NB4 (cell line): ENCODE measurements around the gene VPS39.

ENCODE experiments used
- DNase-seq: peaks from one replicate; pipeline ENCODE4 v3.0.0; 2010; ENCODE audit warnings: low read depth
- H3K4me3 ChIP-seq: one replicate; pipeline ENCODE4 v1.5.1; 2011; ENCODE audit warnings: mild to moderate bottlenecking, low read depth, low read length, moderate library complexity
- MYC ChIP-seq: IDR thresholded peaks from 2 replicates; pipeline ENCODE4 v1.6.1; 2011; ENCODE audit warnings: low read depth, low read length
- POLR2A ChIP-seq: IDR thresholded peaks from 2 replicates; pipeline ENCODE4 v1.6.1; 2011; ENCODE audit warnings: mild to moderate bottlenecking; ENCODE audit not compliant: insufficient read length; ENCODE audit errors: extremely low read depth
- TF ChIP-seq, protein P1 (sequence below): IDR thresholded peaks from one replicate; pipeline ENCODE4 v1.5.1; 2012; ENCODE audit warnings: low read depth, low read length
- TF ChIP-seq, protein P2 (sequence below): IDR thresholded peaks from 2 replicates; pipeline ENCODE4 v1.6.1; 2011; ENCODE audit warnings: low read depth, low read length

Gene VPS39

DNA sequence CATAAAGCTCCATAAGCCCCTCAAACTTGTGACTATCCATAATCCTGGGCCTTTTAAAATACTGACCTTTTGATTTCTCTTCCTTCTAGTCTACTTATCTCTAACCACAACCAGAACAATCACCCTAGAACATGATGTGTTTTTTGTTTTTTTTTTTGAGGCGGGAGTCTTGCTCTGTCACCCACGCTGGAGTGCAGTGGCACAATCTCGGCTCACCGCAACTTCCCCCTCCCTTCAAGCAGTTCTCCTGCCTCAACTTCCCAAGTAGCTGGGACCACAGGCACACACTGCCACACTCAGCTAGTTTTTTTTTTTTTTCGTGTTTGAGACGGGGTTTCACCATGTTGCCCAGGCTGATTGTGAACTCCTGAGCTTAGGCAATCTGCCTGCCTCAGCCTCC, 25.1 kb downstream of the VPS39 start:
- no peak for DNase-seq
- TF ChIP-seq POLR2A (no peak), MYC (no peak)
- TF ChIP-seq, protein P1, sequence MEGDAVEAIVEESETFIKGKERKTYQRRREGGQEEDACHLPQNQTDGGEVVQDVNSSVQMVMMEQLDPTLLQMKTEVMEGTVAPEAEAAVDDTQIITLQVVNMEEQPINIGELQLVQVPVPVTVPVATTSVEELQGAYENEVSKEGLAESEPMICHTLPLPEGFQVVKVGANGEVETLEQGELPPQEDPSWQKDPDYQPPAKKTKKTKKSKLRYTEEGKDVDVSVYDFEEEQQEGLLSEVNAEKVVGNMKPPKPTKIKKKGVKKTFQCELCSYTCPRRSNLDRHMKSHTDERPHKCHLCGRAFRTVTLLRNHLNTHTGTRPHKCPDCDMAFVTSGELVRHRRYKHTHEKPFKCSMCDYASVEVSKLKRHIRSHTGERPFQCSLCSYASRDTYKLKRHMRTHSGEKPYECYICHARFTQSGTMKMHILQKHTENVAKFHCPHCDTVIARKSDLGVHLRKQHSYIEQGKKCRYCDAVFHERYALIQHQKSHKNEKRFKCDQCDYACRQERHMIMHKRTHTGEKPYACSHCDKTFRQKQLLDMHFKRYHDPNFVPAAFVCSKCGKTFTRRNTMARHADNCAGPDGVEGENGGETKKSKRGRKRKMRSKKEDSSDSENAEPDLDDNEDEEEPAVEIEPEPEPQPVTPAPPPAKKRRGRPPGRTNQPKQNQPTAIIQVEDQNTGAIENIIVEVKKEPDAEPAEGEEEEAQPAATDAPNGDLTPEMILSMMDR: no peak
- TF ChIP-seq, protein P2, sequence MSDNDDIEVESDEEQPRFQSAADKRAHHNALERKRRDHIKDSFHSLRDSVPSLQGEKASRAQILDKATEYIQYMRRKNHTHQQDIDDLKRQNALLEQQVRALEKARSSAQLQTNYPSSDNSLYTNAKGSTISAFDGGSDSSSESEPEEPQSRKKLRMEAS: no peak
- H3K4me3 ChIP-seq: no peak overlapping the region

DNA sequence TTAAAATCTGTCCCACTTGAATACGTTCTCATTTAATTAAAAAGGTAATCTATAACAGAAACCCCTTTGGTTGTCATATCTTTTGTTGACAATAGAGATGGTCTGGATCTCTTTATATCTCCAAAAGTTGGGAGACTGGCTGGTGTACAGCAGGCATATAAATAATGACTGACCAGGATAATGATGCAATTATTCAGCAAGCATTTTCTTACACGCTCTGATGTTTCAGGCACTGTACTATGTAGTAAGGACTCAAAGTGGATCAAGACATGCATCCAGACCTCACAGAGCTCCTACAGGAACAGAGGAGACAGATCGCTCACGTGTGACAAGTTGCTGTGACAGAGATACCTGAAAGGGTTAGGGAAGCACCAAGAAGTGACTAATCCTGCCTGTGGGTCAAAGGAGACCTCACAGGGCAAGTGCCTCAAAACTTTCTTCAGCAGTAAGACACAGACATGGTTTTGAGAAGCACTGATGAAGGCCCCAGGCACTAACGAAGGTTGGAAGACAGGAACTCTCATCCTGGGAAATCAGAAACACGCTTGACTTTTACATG, 25.7 kb downstream of the VPS39 start:
- TF ChIP-seq, protein P1: no peak
- TF ChIP-seq MYC: no peak
- TF ChIP-seq, protein P2: no peak
- TF ChIP-seq POLR2A: no peak
- no peak for DNase-seq
- no peak overlapping the region for H3K4me3 ChIP-seq

DNA sequence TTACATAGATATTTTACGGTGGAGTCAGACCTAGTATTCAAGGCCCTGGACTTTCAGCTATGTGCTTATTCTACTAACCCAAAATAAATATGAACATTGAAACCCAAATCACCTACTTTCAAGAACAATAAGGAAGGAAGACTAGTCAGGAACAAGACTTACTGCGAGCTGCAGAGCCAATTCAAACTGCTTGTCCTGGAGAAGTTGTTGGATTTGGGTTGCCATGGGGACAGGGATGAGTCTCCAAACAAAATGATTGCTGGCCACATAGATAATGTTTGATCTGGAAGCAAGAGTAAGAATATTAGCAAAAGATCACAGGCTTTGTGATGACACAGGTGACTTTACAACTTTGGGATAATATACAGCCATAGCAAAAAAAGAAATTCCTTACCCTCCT, 30.0 kb downstream of the VPS39 start:
- no peak for DNase-seq
- TF ChIP-seq POLR2A: no peak
- no peak overlapping the region for H3K4me3 ChIP-seq

DNA sequence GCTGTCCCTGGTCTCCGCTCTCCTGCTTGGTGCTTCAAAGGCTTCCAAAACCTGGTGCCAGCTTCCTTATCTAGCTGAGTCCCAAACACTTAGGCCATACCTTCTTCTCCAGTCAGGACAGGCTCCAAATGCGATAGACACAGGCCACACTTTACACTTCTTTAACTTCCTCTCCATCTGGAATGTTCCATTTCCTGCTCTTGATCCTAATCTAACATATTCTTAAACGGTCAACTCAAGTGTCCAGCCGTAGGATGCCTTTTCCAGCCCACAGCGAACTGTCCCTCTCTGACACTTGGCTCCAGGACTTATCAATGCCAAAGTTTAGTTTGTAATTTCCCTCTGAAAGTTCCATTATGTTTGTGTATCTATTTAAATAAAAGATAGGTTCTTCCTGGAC, 32.4 kb downstream of the VPS39 start:
- TF ChIP-seq, protein P1: no peak
- TF ChIP-seq MYC (no peak), POLR2A (no peak)
- TF ChIP-seq, protein P2: no peak
- no peak overlapping the region for H3K4me3 ChIP-seq
- DNase-seq: no peak

DNA sequence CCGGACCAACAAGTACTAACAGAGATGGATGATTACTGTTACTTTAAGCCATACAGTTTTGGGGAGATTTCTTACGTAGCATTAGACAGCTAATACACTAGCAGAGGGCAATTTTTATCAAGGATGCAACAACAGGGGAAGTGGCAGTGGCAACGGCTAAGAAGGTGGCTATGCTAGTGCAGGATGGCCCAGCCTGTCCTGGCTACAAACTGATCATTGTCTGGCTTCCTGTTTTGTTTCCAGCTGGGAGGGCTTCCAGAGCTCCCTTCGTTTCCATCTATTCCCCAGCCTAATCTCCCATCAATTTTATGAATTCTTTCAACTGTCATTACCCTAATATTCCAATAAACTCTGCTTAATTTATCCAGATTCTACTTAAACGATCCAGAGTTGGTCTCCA, 35.6 kb downstream of the VPS39 start:
- no peak overlapping the region for H3K4me3 ChIP-seq
- DNase-seq: no peak
- TF ChIP-seq POLR2A (no peak), MYC (no peak)
- TF ChIP-seq, protein P2: no peak
- TF ChIP-seq, protein P1: no peak

DNA sequence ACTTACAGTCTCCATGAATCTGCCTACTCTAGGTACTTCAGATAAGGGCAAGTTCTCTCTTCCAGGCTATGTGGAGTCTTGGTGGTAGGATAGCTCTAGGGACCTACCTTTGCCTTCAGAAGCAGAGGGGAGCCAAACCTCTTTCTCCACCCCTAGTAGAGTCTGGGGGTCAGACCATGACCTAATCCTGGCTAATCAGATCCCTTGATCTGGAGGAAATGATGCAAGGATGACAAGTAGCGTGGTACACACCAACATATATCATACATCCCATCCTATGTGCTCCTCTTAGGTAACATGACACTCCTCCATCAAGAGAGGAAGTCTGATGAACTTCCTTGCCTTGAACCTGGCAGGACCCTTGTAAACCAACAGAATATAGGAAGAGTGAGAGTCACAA, 36.3 kb downstream of the VPS39 start:
- no peak overlapping the region for H3K4me3 ChIP-seq
- TF ChIP-seq POLR2A: no peak
- TF ChIP-seq, protein P1: no peak
- TF ChIP-seq MYC: no peak
- TF ChIP-seq, protein P2: no peak
- DNase-seq: no peak
